Heart left ventricle (tissue), 13 donors: ENCODE measurements around the gene XDH.

Experiments
- POLR2A ChIP-seq, 2 donors: fragments of 450-650 bp; IDR thresholded peaks; one replicate each; pipeline ENCODE4 v1.6.1; 2017; ENCODE audit warnings: antibody characterized with exemption in 2 of 2, mild to moderate bottlenecking in 2 of 2, moderate library complexity in 2 of 2
- TF ChIP-seq, protein P1 (sequence below), 12 donors: fragments of 200-600 bp; sonication (generic) in 4 of 12; IDR thresholded peaks; one replicate each; pipeline versions ENCODE4 v1.5.0 to v1.8.0; 2018 to 2022; ENCODE audit warnings: antibody characterized with exemption in 12 of 12, mild to moderate bottlenecking in 5 of 12
- donor health status: ischemic (EF 13 %, LVEDD 7.1; RV severe dilation, severe dysfunction).
- donor health status: DM: no; HTN: yes; CAD: no.
- donor health status: DM: no; HTN: no; CAD: no.
- donor health status: ischemic (EF 25% LVEDD 6.9; RV normal size, moderate dysfunction).
- donor health status: ischemic (EF 25% LVEDD 5.7; RV mildly dilated, moderate dysfunction).
- donor health status: ischemic (EF 35%, LVEDD 5.7; RV mildly dilated, moderate dysfunction).
- donor health status: nonischemic (EF 11% LVEDD 7.7; RV severe dilation, severe dysfunction).
- donor health status: DM: yes; HTN: yes; CAD: no.
- donor health status: PGD.
- donor health status: ischemic (EF 29% LVEDD 5.4; RV normal size, mild dysfunction).
- donor health status: nonischemic (EF 23%, LVEDD 6.1; RV moderate dilation, normal function).

DNA sequence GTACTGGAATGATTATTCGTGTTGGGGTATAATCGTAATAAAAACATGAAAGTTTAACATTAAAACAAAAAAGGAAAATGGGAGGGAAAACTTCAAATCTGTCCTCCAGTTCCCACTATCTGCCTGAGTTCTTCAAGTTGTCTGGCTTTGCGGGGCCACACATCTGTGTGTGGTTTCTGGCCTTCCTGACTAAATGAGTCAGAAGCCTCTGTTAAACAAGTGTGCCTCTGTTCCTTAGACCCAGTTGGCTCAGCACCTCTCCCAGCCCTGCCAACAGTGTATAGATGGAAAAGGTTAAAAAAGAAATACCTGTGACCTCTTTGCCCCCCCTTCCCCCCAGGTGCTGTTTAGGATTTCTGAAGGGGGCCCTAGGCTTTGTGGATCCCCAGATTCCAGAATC, 30.2 kb downstream of the XDH start:
- TF ChIP-seq, protein P1, sequence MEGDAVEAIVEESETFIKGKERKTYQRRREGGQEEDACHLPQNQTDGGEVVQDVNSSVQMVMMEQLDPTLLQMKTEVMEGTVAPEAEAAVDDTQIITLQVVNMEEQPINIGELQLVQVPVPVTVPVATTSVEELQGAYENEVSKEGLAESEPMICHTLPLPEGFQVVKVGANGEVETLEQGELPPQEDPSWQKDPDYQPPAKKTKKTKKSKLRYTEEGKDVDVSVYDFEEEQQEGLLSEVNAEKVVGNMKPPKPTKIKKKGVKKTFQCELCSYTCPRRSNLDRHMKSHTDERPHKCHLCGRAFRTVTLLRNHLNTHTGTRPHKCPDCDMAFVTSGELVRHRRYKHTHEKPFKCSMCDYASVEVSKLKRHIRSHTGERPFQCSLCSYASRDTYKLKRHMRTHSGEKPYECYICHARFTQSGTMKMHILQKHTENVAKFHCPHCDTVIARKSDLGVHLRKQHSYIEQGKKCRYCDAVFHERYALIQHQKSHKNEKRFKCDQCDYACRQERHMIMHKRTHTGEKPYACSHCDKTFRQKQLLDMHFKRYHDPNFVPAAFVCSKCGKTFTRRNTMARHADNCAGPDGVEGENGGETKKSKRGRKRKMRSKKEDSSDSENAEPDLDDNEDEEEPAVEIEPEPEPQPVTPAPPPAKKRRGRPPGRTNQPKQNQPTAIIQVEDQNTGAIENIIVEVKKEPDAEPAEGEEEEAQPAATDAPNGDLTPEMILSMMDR (IDR thresholded peaks at IDR 0.05), result no peak
- TF ChIP-seq POLR2A (IDR thresholded peaks at IDR 0.05), result no peak
